Stimulated activated CD4-positive, alpha-beta T cell treated with anti-CD3 and anti-CD28 coated beads, Interleukin-2, amount 100 ng/mL, for 48 hours (primary cell): ENCODE data around the gene ARHGAP35.

Experiments used
- DNase-seq, 2 donors: peaks; one replicate each; pipeline ENCODE4 v3.0.0-alpha.2; 2020

ARHGAP35 gene

GRCh38 chr19:46906221-46906620, 45.4 kb downstream of the ARHGAP35 start:
- DNase-seq = no peak

- DNase-seq = no peak
These were observed 47.1 kb downstream of the ARHGAP35 start for GRCh38 chr19:46907880-46908279.

- no peak for DNase-seq
These were observed 48.6 kb downstream of the ARHGAP35 start for GRCh38 chr19:46909356-46909755.
